22Rv1 (cell line): ENCODE measurements around the gene EIF4A3.

Experiments
- ZFX ChIP-seq: fragments of 450-650 bp; IDR thresholded peaks from 2 replicates; pipeline ENCODE4 v1.6.1; 2017; ENCODE audit warnings: antibody characterized with exemption, borderline replicate concordance
- TF ChIP-seq, protein P1 (sequence below): fragments of 450-650 bp; IDR thresholded peaks from 2 replicates; pipeline ENCODE4 v1.5.1; 2017; ENCODE audit warnings: mild to moderate bottlenecking

DNA sequence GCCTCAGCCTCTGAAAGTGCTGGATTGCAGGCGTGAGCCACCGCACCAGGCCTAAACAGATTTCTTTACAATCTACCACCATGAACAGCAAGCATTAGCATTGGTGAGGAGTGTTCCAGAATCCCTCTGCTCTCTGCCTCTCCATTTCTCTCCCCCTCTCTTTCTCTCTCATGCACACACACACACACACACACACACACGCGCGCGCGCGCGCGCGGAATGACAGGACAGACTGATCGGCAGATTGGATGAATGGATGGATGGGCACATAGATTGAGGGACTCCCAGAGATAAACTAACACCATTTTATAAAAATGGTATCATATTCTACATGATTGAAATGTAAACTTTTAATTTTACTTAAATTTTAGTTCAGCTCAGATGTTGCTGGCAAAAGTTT, 26.2 kb upstream of the EIF4A3 start:
- TF ChIP-seq, protein P1, sequence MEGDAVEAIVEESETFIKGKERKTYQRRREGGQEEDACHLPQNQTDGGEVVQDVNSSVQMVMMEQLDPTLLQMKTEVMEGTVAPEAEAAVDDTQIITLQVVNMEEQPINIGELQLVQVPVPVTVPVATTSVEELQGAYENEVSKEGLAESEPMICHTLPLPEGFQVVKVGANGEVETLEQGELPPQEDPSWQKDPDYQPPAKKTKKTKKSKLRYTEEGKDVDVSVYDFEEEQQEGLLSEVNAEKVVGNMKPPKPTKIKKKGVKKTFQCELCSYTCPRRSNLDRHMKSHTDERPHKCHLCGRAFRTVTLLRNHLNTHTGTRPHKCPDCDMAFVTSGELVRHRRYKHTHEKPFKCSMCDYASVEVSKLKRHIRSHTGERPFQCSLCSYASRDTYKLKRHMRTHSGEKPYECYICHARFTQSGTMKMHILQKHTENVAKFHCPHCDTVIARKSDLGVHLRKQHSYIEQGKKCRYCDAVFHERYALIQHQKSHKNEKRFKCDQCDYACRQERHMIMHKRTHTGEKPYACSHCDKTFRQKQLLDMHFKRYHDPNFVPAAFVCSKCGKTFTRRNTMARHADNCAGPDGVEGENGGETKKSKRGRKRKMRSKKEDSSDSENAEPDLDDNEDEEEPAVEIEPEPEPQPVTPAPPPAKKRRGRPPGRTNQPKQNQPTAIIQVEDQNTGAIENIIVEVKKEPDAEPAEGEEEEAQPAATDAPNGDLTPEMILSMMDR, result no peak
- TF ChIP-seq ZFX, result no peak
